Fibroblast of villous mesenchyme (primary cell): ENCODE measurements around the gene CEP112. TPM values are rescaled to one million over a fixed set of nuclear protein-coding genes. Genes with fewer than 3 reads are reported as not detected.
"Not testable (repeated sequence)": the region's sequence is repeated elsewhere in the genome, so short reads cannot be mapped to it uniquely, and the experiment has no call there.

Experiments
- DNase-seq: peaks from one replicate; pipeline ENCODE4 v3.0.0-alpha.2; 2010; ENCODE audit warnings: low read depth
- H3K4me3 ChIP-seq: 2 replicates; pipeline ENCODE4 v1.5.1; 2011; ENCODE audit warnings: low read depth, mild to moderate bottlenecking, low read length
- CTCF ChIP-seq: IDR thresholded peaks from 2 replicates; pipeline ENCODE4 v1.5.1; 2012; ENCODE audit warnings: low read depth, mild to moderate bottlenecking, low read length; ENCODE audit not compliant: insufficient read depth
- total RNA-seq: library from RNA; depleted of rRNA; stranded (reverse); fragments of >200 nt; gene quantifications from 2 replicates; pipeline ENCODE4 v1.2.3, GENCODE V29; 2012

The CEP112 gene
- total RNA-seq, 1 donor: 10.8 TPM

GRCh38 chr17:66089764-66090163 is 102.2 kb downstream of the CEP112 start:
- DNase-seq: no peak
- no peak overlapping the region for H3K4me3 ChIP-seq
- no peak for TF ChIP-seq CTCF

- TF ChIP-seq CTCF: no peak
- H3K4me3 ChIP-seq: no peak overlapping the region
- no peak for DNase-seq
Observed at GRCh38 chr17:66088173-66088572, 103.8 kb downstream of the CEP112 start.

GRCh38 chr17:66087073-66087472 is 104.9 kb downstream of the CEP112 start:
- TF ChIP-seq CTCF: no peak
- H3K4me3 ChIP-seq: no peak overlapping the region
- DNase-seq: peak; percentile 9

GRCh38 chr17:66085221-66085620 is 106.7 kb downstream of the CEP112 start:
- DNase-seq: no peak

GRCh38 chr17:66080670-66081069 is 111.3 kb downstream of the CEP112 start:
- not testable (repeated sequence) for DNase-seq, H3K4me3 ChIP-seq

More at GRCh38 chr17:66085221-66085620, 106.7 kb downstream of the CEP112 start:
- no peak overlapping the region for H3K4me3 ChIP-seq
- no peak for TF ChIP-seq CTCF

- no peak for DNase-seq
- no peak for TF ChIP-seq CTCF
- no peak overlapping the region for H3K4me3 ChIP-seq
Observed at GRCh38 chr17:66076546-66077190, 115.3 kb downstream of the CEP112 start.

GRCh38 chr17:66073384-66073783 is 118.5 kb downstream of the CEP112 start:
- no peak for DNase-seq
- TF ChIP-seq CTCF: no peak

More at GRCh38 chr17:66073384-66073783, 118.5 kb downstream of the CEP112 start:
- H3K4me3 ChIP-seq: no peak overlapping the region
